HG02642 (cell line): ENCODE data around the gene SSBP3.

Experiments
- ATAC-seq: cut with Tn5 transposase; IDR thresholded peaks from one replicate; pipeline ENCODE4 v1.9.1; 2021; ENCODE audit warnings: mild to moderate bottlenecking; ENCODE audit not compliant: unreplicated experiment, poor library complexity

SSBP3 gene

DNA sequence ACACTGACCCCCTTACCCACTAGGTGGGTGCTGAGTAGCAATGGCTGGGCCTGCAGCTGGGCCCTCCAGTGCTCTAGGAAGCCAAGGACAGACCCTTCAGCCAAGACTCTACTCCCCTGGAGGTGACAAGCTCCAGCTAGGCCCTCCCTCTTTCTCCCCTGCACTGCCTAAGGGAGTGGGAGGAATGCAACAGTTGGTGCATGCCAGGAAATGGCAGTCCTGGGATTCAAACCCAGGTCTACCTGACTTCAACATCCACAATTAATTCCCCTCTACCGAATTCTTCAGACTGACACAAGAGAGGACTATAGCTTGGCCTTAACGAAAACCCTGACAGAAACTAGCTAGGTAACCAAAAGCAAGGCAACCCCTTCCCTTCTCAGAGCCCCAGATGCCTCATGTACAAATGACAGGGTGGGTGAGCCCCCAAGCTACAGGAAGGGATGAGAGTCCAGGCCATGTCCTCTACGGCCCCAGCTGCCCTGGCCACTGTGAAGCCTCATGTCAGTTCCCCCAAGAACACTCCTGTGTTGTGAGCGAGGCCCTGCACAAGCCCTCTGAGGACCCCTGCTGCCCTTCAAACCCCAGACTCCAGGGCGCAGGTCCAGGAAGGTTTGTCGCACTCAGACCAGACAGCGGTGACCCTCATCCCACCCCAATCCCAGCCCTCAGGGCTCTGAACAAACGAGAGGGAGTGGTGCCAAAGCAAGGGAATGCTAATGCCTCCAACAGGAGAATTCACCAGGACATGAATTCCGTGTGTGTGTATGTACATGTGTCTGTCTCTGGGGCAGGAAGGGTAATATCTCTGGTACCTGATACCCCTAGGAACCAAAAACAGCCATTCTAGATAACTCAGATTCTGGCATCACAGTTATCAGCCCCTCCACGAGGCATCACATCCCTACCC, 113.9 kb downstream of the SSBP3 start:
- ATAC-seq = no peak

DNA sequence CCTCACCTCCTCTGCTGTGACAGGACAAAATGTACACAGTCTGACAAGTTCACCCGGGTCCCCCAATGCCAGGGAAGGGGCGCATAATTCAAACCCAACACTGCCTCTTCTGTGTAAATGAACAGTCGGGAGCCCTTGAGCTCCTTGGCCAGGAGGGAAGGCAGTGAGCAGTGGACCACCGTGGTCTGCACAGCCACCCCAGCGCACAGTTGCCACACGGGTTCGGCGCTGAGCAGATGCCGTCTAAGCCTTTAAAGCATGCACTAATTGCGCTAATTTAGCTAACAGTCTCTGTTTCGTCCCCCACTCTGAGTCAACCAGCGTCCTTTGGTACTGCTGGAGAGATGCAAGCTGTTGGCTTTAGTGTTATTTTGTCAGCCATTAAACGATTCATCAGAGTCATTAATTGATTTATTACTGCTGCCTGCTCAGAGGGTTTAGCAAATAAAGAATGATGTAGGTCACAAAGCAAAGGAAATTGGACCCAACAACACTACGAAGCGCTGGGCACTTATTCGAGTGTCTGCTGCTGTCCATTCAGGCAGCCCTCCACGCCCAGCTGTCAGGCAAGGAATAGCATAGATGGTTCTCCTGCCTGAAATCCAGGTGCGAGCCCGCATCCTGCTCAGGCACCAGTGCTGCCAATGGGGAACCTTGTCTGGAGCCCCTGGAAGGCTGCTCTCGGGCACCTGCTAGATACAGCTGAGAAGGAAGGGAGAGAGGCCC, 114.8 kb downstream of the SSBP3 start:
- no peak for ATAC-seq

DNA sequence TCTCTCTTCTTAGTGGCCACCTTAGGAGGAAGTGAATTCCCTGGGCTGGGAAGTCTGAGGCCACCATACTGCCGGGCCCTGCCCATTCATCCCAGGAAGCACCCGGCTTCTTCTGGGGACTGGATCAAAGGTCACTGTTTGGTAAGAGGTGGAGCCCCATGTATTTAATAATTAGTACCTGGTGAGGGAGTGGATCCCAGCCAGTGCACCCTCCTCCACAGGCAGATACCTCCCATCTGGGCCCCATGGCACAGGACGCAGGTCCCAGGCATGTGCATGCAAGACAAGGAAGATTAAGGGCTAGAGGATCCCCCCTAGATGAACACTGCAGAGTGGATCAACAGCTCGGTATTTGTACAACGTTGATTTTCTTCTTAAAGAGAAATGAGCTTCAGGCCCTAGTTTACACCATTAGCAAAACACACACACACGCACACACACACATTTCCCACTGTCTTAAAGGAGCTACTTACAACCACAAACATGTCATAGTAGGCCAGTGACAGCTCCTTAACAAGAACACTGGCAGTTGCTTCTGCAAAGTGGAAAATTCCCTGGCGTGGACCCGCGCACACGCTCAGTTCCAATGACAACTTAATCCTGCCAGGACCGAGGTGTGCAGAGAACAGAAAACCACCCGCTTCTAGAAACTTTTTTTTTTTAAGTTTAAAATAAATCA, 115.5 kb downstream of the SSBP3 start:
- ATAC-seq = no peak

DNA sequence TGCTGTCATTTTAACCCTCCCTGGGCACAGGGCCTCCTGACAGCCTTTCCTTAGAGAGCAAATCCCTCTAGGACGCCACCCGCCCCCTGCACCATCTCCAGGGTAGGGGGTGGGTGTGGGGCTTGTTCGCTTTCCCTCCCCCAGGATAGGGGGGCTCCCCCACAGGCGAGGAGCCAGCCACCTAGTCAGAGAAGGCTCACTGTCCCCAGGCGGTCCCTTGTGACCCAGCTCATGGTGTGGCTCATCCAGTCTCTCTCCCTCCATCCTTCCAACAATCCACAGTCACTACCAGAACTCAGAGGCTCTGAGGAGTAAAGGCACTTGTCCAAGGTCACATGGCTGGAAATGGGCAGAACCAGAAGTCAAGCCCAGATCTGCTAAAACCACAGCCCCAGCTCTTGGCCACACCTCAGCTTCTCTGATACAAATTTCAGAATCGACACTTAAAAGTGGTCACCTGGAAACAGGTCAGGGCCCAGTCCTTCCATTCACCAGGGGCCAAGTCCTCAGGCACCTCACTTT, 116.4 kb downstream of the SSBP3 start:
- no peak for ATAC-seq

- ATAC-seq = no peak
These were observed 118.4 kb downstream of the SSBP3 start for GRCh38 chr1:54287801-54288211.

GRCh38 chr1:54287176-54287650, 119.0 kb downstream of the SSBP3 start:
- no peak for ATAC-seq

GRCh38 chr1:54285815-54286345, 120.3 kb downstream of the SSBP3 start:
- no peak for ATAC-seq

- no peak for ATAC-seq
These were observed 121.2 kb downstream of the SSBP3 start for GRCh38 chr1:54284781-54285529.

DNA sequence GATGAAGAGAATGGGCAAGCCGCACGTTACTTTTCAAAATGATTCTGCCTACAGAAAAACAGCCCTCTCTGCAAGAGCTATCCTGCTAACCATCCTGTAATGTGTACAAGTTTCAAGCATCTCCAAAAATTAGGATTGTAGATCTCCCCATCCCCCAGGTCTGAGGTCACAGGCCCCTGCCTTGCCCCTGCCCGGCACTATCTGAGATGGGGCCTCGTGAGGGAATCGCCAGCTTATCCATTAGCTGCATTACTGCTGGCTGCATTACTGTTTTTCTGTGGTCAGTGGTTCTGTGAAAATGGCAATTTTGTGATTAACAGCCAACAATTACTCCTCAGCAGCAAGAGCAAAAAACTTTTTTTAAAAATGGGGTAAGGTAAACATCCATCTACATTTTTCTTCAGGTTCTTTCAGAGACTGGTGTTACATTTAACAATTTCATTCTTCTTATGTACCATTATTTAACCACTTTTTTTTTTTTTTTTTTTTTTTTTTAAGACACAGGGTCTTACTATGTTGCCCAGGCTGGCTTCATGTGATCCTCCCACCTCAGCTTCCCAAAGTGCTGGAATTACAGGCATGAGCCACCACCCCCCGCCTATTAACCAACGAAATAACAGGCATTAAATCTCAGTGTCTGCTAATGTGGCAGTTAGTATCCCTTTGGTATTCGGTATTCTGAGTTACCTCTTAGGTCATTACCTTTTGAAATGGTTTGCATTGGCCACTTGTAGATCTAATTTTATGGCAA, 122.4 kb downstream of the SSBP3 start:
- ATAC-seq = no peak

DNA sequence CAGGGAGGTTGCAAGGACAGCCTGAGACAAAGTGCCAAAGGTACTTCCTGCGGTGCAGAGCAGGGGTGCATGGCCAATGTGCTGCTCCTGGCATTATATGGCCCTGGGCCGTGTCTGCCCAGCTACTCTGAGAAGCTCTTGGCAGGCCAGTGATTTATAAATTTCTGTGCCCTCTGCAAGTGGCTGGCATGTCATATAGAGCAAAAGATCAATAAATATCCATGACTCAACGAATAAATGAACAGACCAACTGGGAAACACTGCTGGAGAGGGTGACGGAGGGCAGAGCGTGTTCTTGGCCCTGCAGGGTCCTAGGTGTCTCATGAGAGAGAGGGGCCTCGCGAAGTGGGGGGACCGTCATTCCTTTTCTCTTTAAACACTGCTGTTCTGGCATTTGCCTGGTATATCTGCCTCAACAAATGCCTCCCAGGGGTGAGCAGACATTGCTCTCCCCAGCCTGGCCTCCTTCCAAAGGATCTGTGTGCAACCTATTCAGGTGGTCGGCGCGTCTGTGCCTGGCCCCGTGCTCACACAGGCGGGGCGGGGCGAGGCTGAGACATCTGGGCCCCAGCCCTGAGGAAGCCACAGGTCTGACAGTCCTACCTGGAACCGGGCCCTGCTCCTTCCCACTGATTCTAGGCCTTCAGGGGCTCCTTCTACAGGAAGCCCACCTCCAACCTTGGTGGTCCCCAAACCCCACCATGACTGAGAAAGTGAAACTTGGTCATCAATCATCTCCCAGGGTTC, 123.9 kb downstream of the SSBP3 start:
- no peak for ATAC-seq

DNA sequence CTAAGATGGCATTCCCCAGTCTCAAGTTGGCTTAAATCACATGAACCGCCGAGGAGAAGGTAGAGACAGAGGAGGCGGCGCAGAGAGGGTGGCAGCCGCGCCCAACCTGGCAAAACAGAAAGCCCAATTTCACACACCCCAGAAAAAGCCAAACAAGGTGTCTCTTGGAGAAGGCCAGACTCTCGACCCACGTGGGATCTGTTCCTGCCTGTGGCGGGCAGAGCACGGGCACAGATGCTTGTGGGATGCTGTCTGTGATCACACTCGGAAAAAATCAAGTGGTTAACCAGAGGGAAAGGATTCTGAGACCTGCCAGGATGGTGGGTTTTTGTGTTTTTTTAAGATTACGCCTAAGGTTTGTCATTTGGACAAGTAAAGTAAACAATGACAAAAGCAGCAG, 125.5 kb downstream of the SSBP3 start:
- no peak for ATAC-seq

DNA sequence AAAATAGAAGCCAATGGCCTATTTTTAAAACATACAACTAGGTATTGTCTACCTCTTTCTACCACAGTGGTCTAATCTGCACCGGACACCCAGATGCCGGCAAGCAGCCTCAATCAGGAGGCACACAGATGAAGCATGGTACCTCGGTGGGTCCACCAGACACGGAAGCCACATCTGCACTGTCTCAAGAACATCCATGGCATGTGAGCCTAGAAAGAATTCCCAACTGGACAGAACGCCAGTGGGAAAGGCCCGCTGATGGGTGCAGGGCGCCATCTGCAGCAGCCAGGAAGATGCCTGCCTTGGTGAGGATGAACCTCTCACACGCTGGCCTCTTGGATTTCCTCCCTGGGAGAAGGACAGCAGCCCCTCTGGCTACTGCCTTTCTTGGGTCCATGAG, 126.7 kb downstream of the SSBP3 start:
- no peak for ATAC-seq

DNA sequence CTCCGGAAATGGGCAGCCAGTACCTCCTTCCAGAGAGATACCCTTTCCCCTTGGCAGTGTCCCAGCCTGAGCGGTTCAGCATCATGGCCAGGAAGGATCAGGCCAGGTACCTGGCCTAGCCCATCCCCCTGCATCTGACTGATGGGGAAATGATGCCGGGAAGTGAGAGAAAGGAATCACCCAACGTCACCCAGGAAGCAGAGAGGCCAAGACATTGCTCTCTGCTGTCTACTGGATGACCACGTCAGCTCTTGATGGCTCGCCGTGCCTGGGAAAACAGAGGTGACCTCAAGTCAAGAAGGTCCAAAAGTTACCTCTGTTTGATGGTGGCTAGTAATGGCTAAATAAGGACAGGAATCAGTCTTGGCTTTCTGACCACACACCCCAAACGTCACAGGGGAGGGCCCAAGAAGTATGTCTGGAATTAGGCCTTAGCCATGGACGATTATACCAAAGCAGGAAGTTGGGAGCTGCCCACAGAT, 127.2 kb downstream of the SSBP3 start:
- no peak for ATAC-seq

DNA sequence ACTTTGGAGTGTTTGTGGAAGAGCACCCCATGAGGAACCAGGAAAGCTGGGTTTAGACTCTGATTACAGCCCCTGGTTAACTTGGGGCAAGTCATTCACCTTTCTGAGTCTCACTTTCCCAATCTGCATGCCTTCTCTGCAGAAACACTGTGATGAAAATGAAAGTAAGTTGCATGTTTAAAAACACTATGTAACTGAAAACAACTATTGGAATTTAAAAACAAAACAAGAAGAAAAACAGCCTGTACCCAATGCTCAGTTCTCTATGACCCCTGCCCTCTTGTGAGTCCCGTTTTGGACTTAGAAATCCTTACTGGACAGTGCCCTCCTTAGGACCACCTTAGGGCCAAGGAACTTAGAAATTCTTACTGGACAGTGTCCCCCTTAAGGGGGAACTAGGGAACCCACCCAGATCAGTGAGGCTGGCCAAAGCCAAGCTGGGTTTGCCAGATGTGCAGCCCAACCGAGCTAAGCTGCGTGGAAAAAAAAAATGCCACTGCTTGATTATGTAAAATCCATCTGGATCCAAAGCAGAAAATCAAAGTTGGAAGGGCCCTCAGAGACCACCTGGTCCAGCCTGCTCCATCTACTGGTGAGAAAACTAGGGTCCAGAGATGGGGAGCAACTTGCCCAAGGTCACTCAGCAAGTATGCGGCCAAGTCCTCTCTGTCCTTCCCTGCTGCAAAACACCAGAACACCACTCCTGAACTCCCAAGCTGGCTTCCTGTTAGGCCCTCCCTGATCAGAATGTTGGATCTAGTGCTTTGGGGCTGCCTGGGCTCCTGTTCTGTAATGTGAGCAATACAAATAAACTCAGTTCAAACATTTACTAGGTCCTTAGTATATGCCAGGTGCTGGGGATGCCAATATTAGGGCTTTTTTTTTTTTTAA, 128.5 kb downstream of the SSBP3 start:
- no peak for ATAC-seq

GRCh38 chr1:54276617-54277450, 129.4 kb downstream of the SSBP3 start:
- ATAC-seq = no peak

- no peak for ATAC-seq
These were observed 130.8 kb downstream of the SSBP3 start for GRCh38 chr1:54275349-54275748.
